Left ventricle myocardium inferior (tissue), 1 donor: Measurements from ENCODE around the gene MGST3. TPM values are rescaled to one million over a fixed set of nuclear protein-coding genes. Genes with fewer than 3 reads are reported as not detected.
"Not testable (repeated sequence)": the region's sequence is repeated elsewhere in the genome, so short reads cannot be mapped to it uniquely, and the experiment has no call there.

Source experiments
- DNase-seq: peaks from one replicate; pipeline ENCODE4 v3.0.0-alpha.2; 2020
- H3K27ac ChIP-seq: fragments of 200-600 bp; replicated peaks from 2 replicates; pipeline ENCODE4 v1.8.0; 2021
- H3K27me3 ChIP-seq: fragments of 200-600 bp; 2 replicates; pipeline ENCODE4 v1.8.0; 2021; ENCODE audit warnings: low read depth
- H3K36me3 ChIP-seq: fragments of 200-600 bp; 2 replicates; pipeline ENCODE4 v1.8.0; 2021
- H3K4me1 ChIP-seq: fragments of 200-600 bp; 2 replicates; pipeline ENCODE4 v1.8.0; 2021
- H3K4me3 ChIP-seq: fragments of 200-600 bp; 2 replicates; pipeline ENCODE4 v1.8.0; 2021; ENCODE audit warnings: mild to moderate bottlenecking, moderate library complexity
- H3K9me3 ChIP-seq: fragments of 200-600 bp; replicated peaks from 2 replicates; pipeline ENCODE4 v1.8.0; 2021
- CTCF ChIP-seq: fragments of 200-600 bp; IDR thresholded peaks from 2 replicates; pipeline ENCODE4 v1.8.0; 2021; ENCODE audit warnings: antibody characterized with exemption, mild to moderate bottlenecking, borderline replicate concordance
- intact Hi-C: fragments of 100-400 bp; cut with micrococcal nuclease; formaldehyde crosslinking; loops from one replicate; pipeline ENCODE4 v1.11.0; 2022
- total RNA-seq: library from RNA; stranded (reverse); fragmentation: NEBNext Ultra II Directional; extraction: Animal tissue kit (Norgen Biotek cat#: 25700); gene quantifications from one replicate; pipeline ENCODE4 v1.2.1, GENCODE V29; 2021
- donor health status: DM: no; HTN: yes; CAD: no; lungs with severe emphysema.

The MGST3 gene
- total RNA-seq, 1 donor from 2014 or later, result 718 TPM

GRCh38 chr1:165675794-165676193, 44.8 kb downstream of the MGST3 start:
- H3K27ac ChIP-seq, result no peak overlapping the region
- TF ChIP-seq CTCF, result no peak
- H3K9me3 ChIP-seq, result no peaks in the 10 kb centered on the region
- no peak for DNase-seq
- no peaks in the 10 kb centered on the region for H3K4me1 ChIP-seq
- intact Hi-C loops, result no loop called here
- peaks cover 64% of the 10 kb centered on the region for H3K36me3 ChIP-seq
- no peaks in the 10 kb centered on the region for H3K27me3 ChIP-seq
- H3K4me3 ChIP-seq, result no peak overlapping the region

GRCh38 chr1:165678509-165678908, 47.5 kb downstream of the MGST3 start:
- no peak for TF ChIP-seq CTCF
- intact Hi-C loops, result no loop called here
- H3K4me1 ChIP-seq, result no peaks in the 10 kb centered on the region
- H3K9me3 ChIP-seq, result no peaks in the 10 kb centered on the region
- H3K36me3 ChIP-seq, result peaks cover 82% of the 10 kb centered on the region
- no peak for DNase-seq
- H3K4me3 ChIP-seq, result no peak overlapping the region
- no peak overlapping the region for H3K27ac ChIP-seq
- no peaks in the 10 kb centered on the region for H3K27me3 ChIP-seq

GRCh38 chr1:165679282-165680036, 48.4 kb downstream of the MGST3 start:
- Histone ChIP-seq H3K4me1 (peaks cover 7% of the 10 kb centered on the region), H3K36me3 (peaks cover 82% of the 10 kb centered on the region), H3K9me3 (no peaks in the 10 kb centered on the region), H3K27ac (no peak overlapping the region), H3K27me3 (no peaks in the 10 kb centered on the region), H3K4me3 (no peak overlapping the region)
- intact Hi-C loops, result no loop called here
- TF ChIP-seq CTCF, result no peak
- no peak for DNase-seq

GRCh38 chr1:165680303-165680702, 49.3 kb downstream of the MGST3 start:
- Histone ChIP-seq H3K4me1 (peaks cover 14% of the 10 kb centered on the region), H3K4me3 (no peak overlapping the region), H3K36me3 (peaks cover 75% of the 10 kb centered on the region), H3K27me3 (no peaks in the 10 kb centered on the region), H3K27ac (no peak overlapping the region), H3K9me3 (no peaks in the 10 kb centered on the region)
- TF ChIP-seq CTCF, result no peak
- intact Hi-C loops, result no loop called here
- no peak for DNase-seq

GRCh38 chr1:165680773-165681172, 49.7 kb downstream of the MGST3 start:
- DNase-seq, H3K27me3 ChIP-seq, H3K4me3 ChIP-seq, intact Hi-C loops, H3K27ac ChIP-seq, H3K9me3 ChIP-seq: not testable (repeated sequence)
- Histone ChIP-seq H3K36me3 (peaks cover 74% of the 10 kb centered on the region), H3K4me1 (peaks cover 18% of the 10 kb centered on the region)

GRCh38 chr1:165683848-165684485, 52.9 kb downstream of the MGST3 start:
- intact Hi-C loops, result no loop called here
- no peak for DNase-seq
- Histone ChIP-seq H3K4me1 (peaks cover 22% of the 10 kb centered on the region), H3K4me3 (no peak overlapping the region), H3K36me3 (peaks cover 54% of the 10 kb centered on the region), H3K27me3 (no peaks in the 10 kb centered on the region), H3K9me3 (no peaks in the 10 kb centered on the region), H3K27ac (no peak overlapping the region)
- no peak for TF ChIP-seq CTCF
